GM21423 (cell line): ENCODE measurements around the gene CD163L1.
"Not testable (repeated sequence)": the region's sequence is repeated elsewhere in the genome, so short reads cannot be mapped to it uniquely, and the experiment has no call there.

Source experiments
- ATAC-seq: cut with Tn5 transposase; IDR thresholded peaks from one replicate; pipeline ENCODE4 v1.9.1; 2021; ENCODE audit warnings: mild to moderate bottlenecking, moderate library complexity; ENCODE audit not compliant: unreplicated experiment

The CD163L1 gene

GRCh38 chr12:7444076-7444475 lies at the start of gene CD163L1:
TSS of gene CD163L1 (minus strand) at chr12:7444153. CDS start at chr12:7444127, 26 bp downstream.
- no peak for ATAC-seq

- no peak for ATAC-seq
Measured at GRCh38 chr12:7493006-7493405, 49.1 kb upstream of the CD163L1 start.

GRCh38 chr12:7486512-7486911 lies 42.6 kb upstream of the CD163L1 start:
- no peak for ATAC-seq

GRCh38 chr12:7485095-7485494 lies 41.1 kb upstream of the CD163L1 start:
- no peak for ATAC-seq

- ATAC-seq = no peak
Measured at GRCh38 chr12:7483343-7483742, 39.4 kb upstream of the CD163L1 start.

GRCh38 chr12:7479771-7480170 lies 35.8 kb upstream of the CD163L1 start:
- no peak for ATAC-seq

GRCh38 chr12:7472060-7472459 lies 28.1 kb upstream of the CD163L1 start:
- ATAC-seq = no peak

GRCh38 chr12:7460375-7461259 lies 16.7 kb upstream of the CD163L1 start:
- ATAC-seq = no peak

GRCh38 chr12:7459973-7460372 lies 16.0 kb upstream of the CD163L1 start:
- no peak for ATAC-seq

GRCh38 chr12:7451756-7452155 lies 7.8 kb upstream of the CD163L1 start:
- no peak for ATAC-seq

- ATAC-seq = no peak
Measured at GRCh38 chr12:7450667-7451066, 6.7 kb upstream of the CD163L1 start.

- ATAC-seq = no peak
Measured at GRCh38 chr12:7448099-7448498, 4.1 kb upstream of the CD163L1 start.

GRCh38 chr12:7444537-7444936 lies 584 bp upstream of the CD163L1 start:
- no peak for ATAC-seq

GRCh38 chr12:7441216-7441615 lies 2.7 kb downstream of the CD163L1 start:
- ATAC-seq = no peak

GRCh38 chr12:7439579-7440505 lies 4.1 kb downstream of the CD163L1 start:
- ATAC-seq = no peak

GRCh38 chr12:7438291-7438995 lies 5.5 kb downstream of the CD163L1 start:
- ATAC-seq = not testable (repeated sequence)

GRCh38 chr12:7437494-7437893 lies 6.5 kb downstream of the CD163L1 start:
- not testable (repeated sequence) for ATAC-seq

GRCh38 chr12:7434670-7435069 lies 9.3 kb downstream of the CD163L1 start:
- ATAC-seq = no peak

GRCh38 chr12:7433276-7433822 lies 10.6 kb downstream of the CD163L1 start:
- ATAC-seq = no peak

GRCh38 chr12:7431993-7432685 lies 11.8 kb downstream of the CD163L1 start:
- no peak for ATAC-seq
